Ovary (tissue), 9 donors: ENCODE measurements around the gene FMO2. TPM values are rescaled to one million over a fixed set of nuclear protein-coding genes. Genes with fewer than 3 reads are reported as not detected.

Experiments
- DNase-seq, 5 donors: peaks; one replicate each; pipeline ENCODE4 v3.0.0-alpha.2; 2019 to 2020
- H3K27ac ChIP-seq, 2 donors: fragments of 200-600 bp; one replicate each; pipeline versions ENCODE4 v1.5.1 to v1.8.0; 2019 to 2022
- H3K27me3 ChIP-seq: fragments of 200-600 bp; one replicate; pipeline ENCODE4 v1.8.0; 2022
- H3K36me3 ChIP-seq: fragments of 200-600 bp; sonication (generic); one replicate; pipeline ENCODE4 v1.5.1; 2019
- H3K4me1 ChIP-seq: one replicate; pipeline ENCODE4 v1.8.1; 2013; ENCODE audit warnings: mild to moderate bottlenecking, moderate library complexity; ENCODE audit not compliant: insufficient read depth
- H3K4me3 ChIP-seq: fragments of 200-600 bp; sonication (generic); one replicate; pipeline ENCODE4 v1.5.1; 2017
- H3K9me3 ChIP-seq, 2 donors: fragments of 200-600 bp in 1 of 2; sonication (generic) in 1 of 2; one replicate each; pipeline versions ENCODE4 v1.5.1 to v1.8.1; 2013 to 2019; ENCODE audit warnings: mild to moderate bottlenecking in 1 of 2, moderate library complexity in 1 of 2
- CTCF ChIP-seq, 3 donors: fragments of 450-650 bp in 2 of 3; fragments of 200-600 bp in 1 of 3; IDR thresholded peaks; one replicate each; pipeline versions ENCODE4 v1.5.1 to v1.8.0; 2016 to 2022; ENCODE audit warnings: antibody characterized with exemption in 3 of 3, mild to moderate bottlenecking in 1 of 3
- EP300 ChIP-seq: sonication (generic); formaldehyde crosslinking; IDR thresholded peaks from one replicate; pipeline ENCODE4 v1.6.1; 2017; ENCODE audit warnings: antibody characterized with exemption
- POLR2A ChIP-seq: fragments of 450-650 bp; IDR thresholded peaks from one replicate; pipeline ENCODE4 v1.6.1; 2017; ENCODE audit warnings: antibody characterized with exemption, mild to moderate bottlenecking, moderate library complexity
- WGBS, 3 donors: extraction: QIAGEN DNeasy Blood & Tissue Kit in 1 of 3; methylation state at CpG; one replicate each; pipeline versions ENCODE4 v1.1.5 to v1.1.7; 2013 to 2017; 5-methylcytosine and 5-hydroxymethylcytosine counted together
- intact Hi-C, 4 donors: fragments of 100-400 bp; cut with DNase I; formaldehyde crosslinking; loops; one replicate each; pipeline versions ENCODE4 v1.11.0 to v1.15.1; 2022 to 2023
- polyA plus RNA-seq, 2 donors: library from polyadenylated mRNA; stranded (reverse); fragments of 200-250 nt in 1 of 2; fragments of 350-450 nt in 1 of 2; fragmentation: Illumina TruSeq in 1 of 2; extraction: RNeasy Lipid Tissue Mini Kit (QIAGEN cat#74804) in 1 of 2; gene quantifications; one replicate each; pipeline ENCODE4 v1.2.3, GENCODE V29; 2013 to 2014
- total RNA-seq, 7 donors: library from RNA; depleted of rRNA in 2 of 7; stranded (reverse); fragments of >200 nt in 2 of 7; fragmentation: NEBNext Ultra II Directional in 3 of 7; extraction: Animal tissue kit (Norgen Biotek cat#: 25700) in 3 of 7; gene quantifications; one replicate each; pipeline versions ENCODE4 v1.1.0 to v1.2.4, GENCODE V29; 2016 to 2023
- donor health status: DM: no; HTN: no; CAD: no; lungs with moderate emphysema.
- donor health status: DM: no; HTN: no; CAD: no.
- donor health status: Bipolar disorder and iron deficiency.
- donor health status: DM: yes; HTN: yes; CAD: no.
- donor health status: DM: no; HTN: no; CAD: no.
- donor health status: DM: yes; HTN: yes; CAD: no.

FMO2 gene
- total and polyA plus RNA-seq, 9 donors, result 1.6 to 12.8 (median 5.8) TPM

- TF ChIP-seq CTCF (IDR thresholded peaks at IDR 0.05), result no peak
- no peak for TF ChIP-seq POLR2A
- TF ChIP-seq EP300, result no peak
- Histone ChIP-seq H3K27me3 (no peaks in the 10 kb centered on the region), H3K4me3 (no peak overlapping the region), H3K36me3 (no peaks in the 10 kb centered on the region), H3K9me3 (no peaks in the 10 kb centered on the region), H3K27ac (no peak overlapping the region), H3K4me1 (peaks cover 1% of the 10 kb centered on the region)
- intact Hi-C loops, result loop anchor here in 1 of 4 donors (10.0 kb wide), 1 partner anchor 68 kb away; no protein-coding TSS in a partner anchor
- WGBS, 3 donors, result 90 to 96% (median 95%) methylated on average over 3 of the region's 3 CpGs
- no peak for DNase-seq
Observed at GRCh38 chr1:171212607-171213351, 27.7 kb downstream of the FMO2 start.

GRCh38 chr1:171213559-171214454 lies 28.7 kb downstream of the FMO2 start:
- Histone ChIP-seq H3K27me3 (no peaks in the 10 kb centered on the region), H3K27ac (no peak overlapping the region), H3K4me3 (no peak overlapping the region), H3K4me1 (peaks cover 4% of the 10 kb centered on the region), H3K36me3 (no peaks in the 10 kb centered on the region), H3K9me3 (no peaks in the 10 kb centered on the region)
- no peak for DNase-seq
- TF ChIP-seq EP300, result no peak
- TF ChIP-seq CTCF (IDR thresholded peaks at IDR 0.05), result no peak
- TF ChIP-seq POLR2A, result no peak
- WGBS, 3 donors, result 77 to 81% (median 80%) methylated on average over 12 of the region's 12 CpGs
- intact Hi-C loops, result loop anchor here in 1 of 4 donors (10.0 kb wide), 1 partner anchor 69 kb away; no protein-coding TSS in a partner anchor

GRCh38 chr1:171217658-171218443 lies 32.8 kb downstream of the FMO2 start:
- H3K27me3 ChIP-seq, result no peaks in the 10 kb centered on the region
- 61 to 72% (median 67%) methylated on average over 9 of the region's 9 CpGs for WGBS, 3 donors
- H3K27ac ChIP-seq, result no peak overlapping the region
- no peak for DNase-seq
- TF ChIP-seq POLR2A (no peak), EP300 (no peak), CTCF (IDR thresholded peaks at IDR 0.05) (no peak)
- intact Hi-C loops, result loop anchor here in 1 of 4 donors (10.0 kb wide), 1 partner anchor 73 kb away; no protein-coding TSS in a partner anchor
- no peaks in the 10 kb centered on the region for H3K9me3 ChIP-seq
- no peaks in the 10 kb centered on the region for H3K36me3 ChIP-seq
- H3K4me3 ChIP-seq, result no peak overlapping the region
- peaks cover 11% of the 10 kb centered on the region for H3K4me1 ChIP-seq

GRCh38 chr1:171218661-171219060 lies 33.6 kb downstream of the FMO2 start:
- Histone ChIP-seq H3K4me1 (peaks cover 11% of the 10 kb centered on the region), H3K27me3 (no peaks in the 10 kb centered on the region), H3K9me3 (no peaks in the 10 kb centered on the region), H3K36me3 (no peaks in the 10 kb centered on the region), H3K27ac (no peak overlapping the region), H3K4me3 (no peak overlapping the region)
- TF ChIP-seq POLR2A (no peak), EP300 (no peak), CTCF (IDR thresholded peaks at IDR 0.05) (no peak)
- DNase-seq, result no peak
- WGBS, 3 donors, result 0 to 47% (median 14%) methylated on average over 1 of the region's 1 CpG
- intact Hi-C loops, result loop anchor here in 1 of 4 donors (10.0 kb wide), 1 partner anchor 74 kb away; no protein-coding TSS in a partner anchor
